Upper lobe of right lung (tissue), 1 donor: ENCODE data around the gene SMOC2. TPM values are rescaled to one million over a fixed set of nuclear protein-coding genes. Genes with fewer than 3 reads are reported as not detected.

Source experiments
- ATAC-seq: fragments of 200-7000 bp; cut with Tn5 transposase; one replicate; pipeline ENCODE4 v1.9.1; 2020; ENCODE audit warnings: mild to moderate bottlenecking, moderate library complexity
- DNase-seq: peaks from one replicate; pipeline ENCODE4 v3.0.0-alpha.2; 2020
- H3K27ac ChIP-seq: fragments of 200-600 bp; one replicate; pipeline ENCODE4 v1.8.0; 2022
- H3K27me3 ChIP-seq: fragments of 200-600 bp; one replicate; pipeline ENCODE4 v1.8.0; 2022; ENCODE audit warnings: mild to moderate bottlenecking
- H3K36me3 ChIP-seq: fragments of 200-600 bp; one replicate; pipeline ENCODE4 v1.8.0; 2022
- H3K4me1 ChIP-seq: fragments of 200-600 bp; one replicate; pipeline ENCODE4 v1.8.0; 2022
- H3K4me3 ChIP-seq: fragments of 200-600 bp; one replicate; pipeline ENCODE4 v1.8.0; 2022; ENCODE audit warnings: mild to moderate bottlenecking
- H3K9me3 ChIP-seq: fragments of 200-600 bp; one replicate; pipeline ENCODE4 v1.8.0; 2022
- intact Hi-C: fragments of 100-400 bp; cut with DNase I; formaldehyde crosslinking; loops from one replicate; pipeline ENCODE4 v1.11.0; 2022
- total RNA-seq: library from RNA; stranded (reverse); fragmentation: NEBNext Ultra II Directional; extraction: Animal tissue kit (Norgen Biotek cat#: 25700); gene quantifications from one replicate; pipeline ENCODE4 v1.2.1, GENCODE V29; 2021
- TF ChIP-seq, protein P1 (sequence below): fragments of 200-600 bp; IDR thresholded peaks from one replicate; pipeline ENCODE4 v1.8.0; 2022; ENCODE audit warnings: antibody characterized with exemption
- donor health status: DM: no; HTN: yes; CAD: no; lungs with severe emphysema.

The SMOC2 gene
- total RNA-seq, 1 donor from 2014 or later: 33.1 TPM

- Histone ChIP-seq H3K27ac (no peak overlapping the region), H3K4me1 (no peaks in the 10 kb centered on the region), H3K9me3 (no peaks in the 10 kb centered on the region), H3K36me3 (no peaks in the 10 kb centered on the region), H3K4me3 (no peak overlapping the region), H3K27me3 (no peaks in the 10 kb centered on the region)
- TF ChIP-seq, protein P1, sequence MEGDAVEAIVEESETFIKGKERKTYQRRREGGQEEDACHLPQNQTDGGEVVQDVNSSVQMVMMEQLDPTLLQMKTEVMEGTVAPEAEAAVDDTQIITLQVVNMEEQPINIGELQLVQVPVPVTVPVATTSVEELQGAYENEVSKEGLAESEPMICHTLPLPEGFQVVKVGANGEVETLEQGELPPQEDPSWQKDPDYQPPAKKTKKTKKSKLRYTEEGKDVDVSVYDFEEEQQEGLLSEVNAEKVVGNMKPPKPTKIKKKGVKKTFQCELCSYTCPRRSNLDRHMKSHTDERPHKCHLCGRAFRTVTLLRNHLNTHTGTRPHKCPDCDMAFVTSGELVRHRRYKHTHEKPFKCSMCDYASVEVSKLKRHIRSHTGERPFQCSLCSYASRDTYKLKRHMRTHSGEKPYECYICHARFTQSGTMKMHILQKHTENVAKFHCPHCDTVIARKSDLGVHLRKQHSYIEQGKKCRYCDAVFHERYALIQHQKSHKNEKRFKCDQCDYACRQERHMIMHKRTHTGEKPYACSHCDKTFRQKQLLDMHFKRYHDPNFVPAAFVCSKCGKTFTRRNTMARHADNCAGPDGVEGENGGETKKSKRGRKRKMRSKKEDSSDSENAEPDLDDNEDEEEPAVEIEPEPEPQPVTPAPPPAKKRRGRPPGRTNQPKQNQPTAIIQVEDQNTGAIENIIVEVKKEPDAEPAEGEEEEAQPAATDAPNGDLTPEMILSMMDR: no peak
- ATAC-seq (no peak), DNase-seq (no peak)
- intact Hi-C loops: no loop called here
These were observed 24.5 kb upstream of the SMOC2 start for GRCh38 chr6:168416531-168416930.

GRCh38 chr6:168417191-168417590, 23.8 kb upstream of the SMOC2 start:
- intact Hi-C loops: no loop called here
- no peak overlapping the region for H3K4me3 ChIP-seq
- TF ChIP-seq, protein P1: no peak
- no peaks in the 10 kb centered on the region for H3K27me3 ChIP-seq
- ATAC-seq: no peak
- H3K4me1 ChIP-seq: no peaks in the 10 kb centered on the region
- peak; percentile 59 for DNase-seq
- H3K27ac ChIP-seq: no peak overlapping the region
- H3K36me3 ChIP-seq: no peaks in the 10 kb centered on the region
- H3K9me3 ChIP-seq: no peaks in the 10 kb centered on the region

GRCh38 chr6:168417679-168418557, 23.1 kb upstream of the SMOC2 start:
- intact Hi-C loops: no loop called here
- peak; percentile 45 for ATAC-seq
- DNase-seq: no peak
- no peaks in the 10 kb centered on the region for H3K9me3 ChIP-seq
- no peaks in the 10 kb centered on the region for H3K4me1 ChIP-seq
- H3K4me3 ChIP-seq: no peak overlapping the region
- H3K36me3 ChIP-seq: no peaks in the 10 kb centered on the region
- TF ChIP-seq, protein P1: no peak
- no peaks in the 10 kb centered on the region for H3K27me3 ChIP-seq
- no peak overlapping the region for H3K27ac ChIP-seq

DNA sequence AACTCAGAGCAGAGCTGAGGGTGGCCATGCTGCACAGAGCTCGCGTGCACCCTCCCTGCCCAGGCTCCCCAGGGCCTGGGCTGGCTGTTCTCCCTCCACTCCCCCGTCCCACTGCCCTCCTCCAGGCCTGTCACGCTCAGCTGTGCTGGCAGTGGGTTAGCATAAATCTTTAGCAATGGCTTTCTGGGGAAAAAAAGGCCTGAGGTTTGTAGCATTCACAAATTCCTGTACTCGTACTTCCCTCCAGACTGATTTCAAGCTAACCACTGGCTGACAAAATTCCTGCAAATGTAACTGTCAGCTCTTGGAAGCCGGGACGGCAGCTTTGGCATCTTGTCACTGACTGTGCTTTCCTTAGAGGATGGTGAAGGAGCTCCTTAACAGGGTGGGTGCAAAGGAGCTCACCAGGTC, 22.3 kb upstream of the SMOC2 start:
- H3K36me3 ChIP-seq: no peaks in the 10 kb centered on the region
- ATAC-seq: peak; percentile 20
- no peak for DNase-seq
- no peaks in the 10 kb centered on the region for H3K27me3 ChIP-seq
- H3K9me3 ChIP-seq: no peaks in the 10 kb centered on the region
- TF ChIP-seq, protein P1: no peak
- H3K4me3 ChIP-seq: no peak overlapping the region
- no peaks in the 10 kb centered on the region for H3K4me1 ChIP-seq
- intact Hi-C loops: no loop called here
- H3K27ac ChIP-seq: no peak overlapping the region

DNA sequence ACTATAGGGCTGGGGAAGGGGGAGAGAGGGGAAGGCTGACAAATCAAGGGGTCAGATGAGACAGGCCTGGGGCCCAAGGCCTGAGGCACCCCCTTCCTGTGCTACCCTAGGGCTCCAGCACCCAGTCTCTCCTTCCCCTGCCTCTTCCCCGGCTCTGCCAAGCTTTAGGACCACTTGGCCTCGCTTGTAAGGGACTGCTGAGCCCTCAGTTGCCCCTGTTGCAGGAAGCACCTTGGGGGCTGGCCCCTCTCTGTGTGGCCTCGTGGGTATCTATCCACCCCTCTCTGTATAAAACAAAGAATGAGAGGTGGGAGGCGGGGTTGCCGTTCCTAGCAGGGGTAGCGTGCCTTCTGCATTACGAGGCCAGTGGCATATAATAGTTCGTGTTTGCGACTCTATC, 21.4 kb upstream of the SMOC2 start:
- Histone ChIP-seq H3K9me3 (no peaks in the 10 kb centered on the region), H3K36me3 (no peaks in the 10 kb centered on the region), H3K27me3 (no peaks in the 10 kb centered on the region), H3K27ac (no peak overlapping the region), H3K4me3 (no peak overlapping the region), H3K4me1 (no peaks in the 10 kb centered on the region)
- TF ChIP-seq, protein P1: no peak
- ATAC-seq (no peak), DNase-seq (no peak)
- intact Hi-C loops: no loop called here
